Measurements from ENCODE around the gene MMP7.

Gene MMP7

DNA sequence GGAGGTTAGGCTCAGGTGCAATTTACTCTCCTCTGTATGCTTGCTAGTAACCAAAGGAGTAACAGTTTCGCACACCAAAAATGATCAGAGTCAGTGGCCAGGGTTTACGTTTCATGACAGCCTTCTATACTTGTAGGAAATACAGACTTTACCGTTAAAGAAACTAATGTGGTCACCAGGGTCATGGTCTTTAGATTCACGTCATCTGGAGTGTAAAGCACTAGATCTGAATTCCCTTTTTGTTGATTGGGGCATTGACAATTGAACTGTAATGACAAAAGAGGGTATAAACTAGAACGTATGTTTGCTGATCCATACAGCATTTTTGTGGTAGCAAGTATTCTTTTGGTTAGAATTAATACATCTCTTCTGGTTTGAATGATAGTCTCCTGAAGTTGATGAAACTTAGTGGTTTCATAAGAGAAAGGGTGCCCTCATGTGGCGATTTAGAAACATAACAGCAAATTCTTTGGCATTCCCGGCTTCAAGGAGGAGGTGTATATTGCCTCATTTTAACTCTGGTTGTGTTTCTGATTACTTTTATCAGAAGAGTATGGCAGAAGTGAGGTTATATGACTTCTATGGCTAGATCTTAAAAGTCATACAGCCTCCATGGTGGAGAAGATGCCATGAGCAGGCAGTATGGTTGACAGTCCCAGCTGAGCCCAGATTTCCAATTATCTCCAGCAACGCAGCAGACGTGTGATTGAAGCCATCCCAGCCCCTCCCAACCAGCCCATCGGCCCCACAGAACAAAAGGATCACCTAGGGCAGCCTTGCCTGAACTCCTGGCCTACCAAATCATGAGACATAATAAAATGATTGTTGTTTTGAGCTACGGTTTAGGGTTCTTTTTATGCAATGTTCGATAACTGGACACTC, 35.1 kb downstream of the MMP7 start:
- DNase-seq (ENCODE audit: low read depth in 2 of 2): peak; percentile 85

DNA sequence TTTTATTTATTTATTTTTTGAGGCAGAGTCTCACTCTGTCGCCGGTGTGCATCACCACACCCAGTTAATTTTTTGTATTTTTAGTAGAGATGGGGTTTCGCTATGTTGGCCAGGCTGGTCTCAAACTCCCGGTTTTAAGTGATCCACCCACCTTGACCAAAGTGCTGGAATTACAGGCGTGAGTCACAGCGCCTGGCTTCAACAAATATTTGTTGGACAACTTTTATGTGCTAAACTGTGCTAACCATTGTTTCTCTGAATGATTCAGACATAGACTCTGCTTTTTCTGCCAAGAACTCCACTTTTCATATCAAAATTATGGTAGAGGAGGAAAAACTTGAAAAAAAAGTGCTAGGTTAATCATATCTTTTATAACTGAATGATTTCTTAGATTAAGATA, 36.3 kb downstream of the MMP7 start:
- no peak for DNase-seq (ENCODE audit: low read depth in 2 of 2)

GRCh38 chr11:102493524-102493923, 37.0 kb downstream of the MMP7 start:
- no peak for DNase-seq (ENCODE audit: low read depth in 2 of 2)

DNA sequence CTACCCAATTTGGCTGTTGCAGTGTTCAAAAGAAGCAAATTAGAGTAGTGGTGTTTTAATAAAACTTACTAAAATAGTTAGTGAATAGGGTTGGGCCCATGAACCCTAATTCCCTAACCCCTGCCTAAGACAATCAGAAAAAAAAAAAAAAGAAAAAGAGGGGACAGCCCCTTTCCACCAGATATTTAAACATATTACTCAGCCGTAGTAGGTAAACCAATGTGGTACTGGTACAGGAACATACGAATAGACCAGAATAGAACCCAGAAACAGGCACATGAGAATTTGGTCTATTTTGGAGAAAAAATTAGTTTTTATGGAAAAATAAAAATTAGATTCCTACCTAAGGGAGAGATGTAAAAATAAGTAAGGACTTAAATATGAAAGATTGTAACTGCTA, 38.6 kb downstream of the MMP7 start:
- DNase-seq (ENCODE audit: low read depth in 2 of 2): no peak

DNA sequence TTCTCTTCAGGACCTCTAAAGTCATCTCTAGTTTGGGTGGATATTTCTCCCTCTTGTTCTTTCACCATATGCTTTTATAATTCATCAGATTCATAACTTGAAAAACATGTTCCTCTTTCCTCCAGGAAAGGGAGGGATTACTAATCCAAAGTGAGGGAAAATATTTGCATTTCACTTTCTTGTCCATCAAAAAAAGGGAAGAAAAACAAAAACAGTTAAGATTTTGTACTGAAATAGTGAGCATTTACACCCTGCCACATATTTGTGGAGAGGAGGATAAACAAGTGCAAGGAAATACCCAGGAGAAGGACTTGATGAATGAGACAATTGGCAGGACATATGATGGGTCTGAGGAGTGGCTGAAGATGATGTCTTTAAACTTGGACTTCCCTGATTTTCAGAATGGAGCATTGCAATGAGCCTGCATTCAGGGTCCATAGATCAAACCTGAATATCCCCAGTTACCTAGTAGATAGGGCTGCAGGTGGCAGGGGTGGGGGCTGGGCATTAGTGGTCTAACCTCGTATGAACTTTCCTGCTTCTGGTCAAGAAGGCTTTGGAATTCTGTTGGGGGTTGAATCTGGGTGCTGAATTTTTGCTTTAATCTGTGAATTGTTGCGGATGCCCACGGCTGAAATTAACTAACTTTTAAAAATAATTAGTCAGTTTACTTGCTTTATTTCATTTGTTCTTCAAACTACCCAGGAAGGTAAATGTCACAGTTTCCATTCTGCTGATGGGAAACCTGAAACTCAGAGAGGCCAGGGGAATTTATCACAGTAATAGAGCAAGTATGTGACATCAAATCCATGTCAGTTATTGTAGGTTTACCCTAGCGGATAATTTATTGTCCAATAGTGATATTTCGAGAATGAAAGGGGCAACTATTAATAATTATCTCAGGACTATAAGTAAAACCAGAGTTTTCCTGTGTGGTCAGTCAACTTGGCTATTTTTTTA, 41.1 kb downstream of the MMP7 start:
- DNase-seq (ENCODE audit: low read depth in 2 of 2): no peak

- DNase-seq (ENCODE audit: low read depth in 2 of 2): no peak
Observed at GRCh38 chr11:102488208-102488607, 42.3 kb downstream of the MMP7 start.

DNA sequence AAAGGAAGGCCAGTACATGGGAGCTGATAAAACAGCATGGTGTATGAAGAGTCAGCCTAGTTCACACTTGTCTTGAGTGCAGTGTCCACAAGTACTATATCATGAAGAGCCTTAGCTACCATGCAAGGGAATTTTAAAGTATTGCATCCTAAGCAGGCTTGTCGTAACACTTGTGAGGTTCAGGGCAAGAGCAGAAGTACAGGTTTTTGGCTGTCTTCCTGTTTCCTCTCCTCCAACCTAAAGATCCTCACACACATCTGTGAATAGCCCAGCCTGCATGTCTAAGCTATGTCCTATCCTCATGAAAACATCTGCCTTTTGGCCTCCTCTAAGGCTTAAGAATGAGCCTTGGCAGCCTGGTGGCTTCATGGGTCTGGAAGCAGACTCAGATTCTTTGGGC, 43.3 kb downstream of the MMP7 start:
- no peak for DNase-seq (ENCODE audit: low read depth in 2 of 2)

- DNase-seq (ENCODE audit: low read depth in 2 of 2): no peak
Observed at GRCh38 chr11:102486584-102486983, 44.0 kb downstream of the MMP7 start.

- DNase-seq (ENCODE audit: low read depth in 2 of 2): no peak
Observed at GRCh38 chr11:102485095-102485722, 45.3 kb downstream of the MMP7 start.

GRCh38 chr11:102482433-102482832, 48.1 kb downstream of the MMP7 start:
- DNase-seq (ENCODE audit: low read depth in 2 of 2): no peak

DNA sequence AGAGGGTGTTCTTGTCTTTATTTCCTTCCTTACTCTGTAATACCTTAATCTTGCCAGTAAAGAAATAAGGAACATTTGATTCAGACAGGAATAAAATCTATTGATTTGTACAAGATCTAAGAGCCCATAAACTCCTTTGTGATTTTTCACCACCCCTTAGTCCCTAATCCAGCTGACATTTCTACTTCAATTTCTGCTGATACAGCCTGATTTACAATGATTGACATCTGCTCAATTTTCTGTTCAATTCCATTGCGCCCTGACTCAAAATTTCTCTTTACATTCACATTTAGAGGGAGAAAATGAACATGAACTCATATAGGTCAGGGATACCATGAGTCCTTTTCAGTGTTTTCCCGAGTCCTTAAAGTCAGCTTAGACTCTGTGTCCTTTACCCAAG, 50.8 kb downstream of the MMP7 start:
- DNase-seq (ENCODE audit: low read depth in 2 of 2): no peak

- DNase-seq (ENCODE audit: low read depth in 2 of 2): no peak
Observed at GRCh38 chr11:102478673-102479299, 51.8 kb downstream of the MMP7 start.

- DNase-seq (ENCODE audit: low read depth in 2 of 2): no peak
Observed at GRCh38 chr11:102476812-102477211, 53.7 kb downstream of the MMP7 start.

- DNase-seq (ENCODE audit: low read depth in 2 of 2): no peak
Observed at GRCh38 chr11:102476069-102476468, 54.5 kb downstream of the MMP7 start.

- no peak for DNase-seq (ENCODE audit: low read depth in 2 of 2)
Observed at GRCh38 chr11:102473543-102473942, 57.0 kb downstream of the MMP7 start.

DNA sequence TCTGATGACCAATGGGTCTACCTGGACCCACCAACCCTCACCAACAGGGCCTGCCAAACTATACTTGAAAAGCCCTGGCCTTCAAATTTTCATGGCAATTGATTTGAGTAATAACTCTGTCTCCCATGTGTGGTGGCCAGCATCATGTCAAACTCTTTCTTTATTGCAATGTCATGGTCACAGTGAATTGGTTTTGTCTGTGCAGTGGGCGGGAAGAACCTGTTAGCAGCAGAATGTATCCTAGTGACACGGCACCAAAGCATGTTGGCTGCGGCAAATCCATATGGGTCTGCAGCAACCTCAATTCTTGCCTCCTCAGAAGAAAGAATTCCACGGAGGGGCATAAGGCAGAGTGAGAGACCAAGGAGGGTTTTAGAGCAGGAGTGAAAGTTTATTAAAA, 58.4 kb downstream of the MMP7 start:
- DNase-seq (ENCODE audit: low read depth in 2 of 2): no peak

DNA sequence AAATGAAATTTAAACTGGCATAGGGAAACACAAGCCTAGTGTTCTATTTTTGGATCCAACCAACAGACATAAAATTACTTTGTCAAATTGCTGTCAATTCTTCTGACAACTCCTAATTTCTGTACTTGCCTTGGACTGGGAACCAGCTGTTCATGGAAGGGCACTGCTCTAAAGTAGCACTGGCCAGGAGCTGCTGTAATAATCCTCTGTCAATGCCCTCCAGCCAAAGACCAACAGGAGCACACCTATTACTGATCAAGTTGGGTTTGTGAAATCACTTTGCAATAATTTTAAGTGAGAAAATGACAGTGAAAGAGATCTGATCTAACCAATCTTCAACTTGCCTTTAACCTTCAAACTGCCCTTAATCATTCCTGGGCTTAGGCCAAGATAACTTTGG, 59.1 kb downstream of the MMP7 start:
- no peak for DNase-seq (ENCODE audit: low read depth in 2 of 2)
